GM15510 (cell line): ENCODE measurements around the gene KCND1.

Source experiments
- POLR2A ChIP-seq: IDR thresholded peaks from 3 replicates; pipeline ENCODE4 v1.6.1; 2011; ENCODE audit warnings: borderline replicate concordance; ENCODE audit not compliant: insufficient read length; ENCODE audit errors: extremely low read depth

KCND1 gene

DNA sequence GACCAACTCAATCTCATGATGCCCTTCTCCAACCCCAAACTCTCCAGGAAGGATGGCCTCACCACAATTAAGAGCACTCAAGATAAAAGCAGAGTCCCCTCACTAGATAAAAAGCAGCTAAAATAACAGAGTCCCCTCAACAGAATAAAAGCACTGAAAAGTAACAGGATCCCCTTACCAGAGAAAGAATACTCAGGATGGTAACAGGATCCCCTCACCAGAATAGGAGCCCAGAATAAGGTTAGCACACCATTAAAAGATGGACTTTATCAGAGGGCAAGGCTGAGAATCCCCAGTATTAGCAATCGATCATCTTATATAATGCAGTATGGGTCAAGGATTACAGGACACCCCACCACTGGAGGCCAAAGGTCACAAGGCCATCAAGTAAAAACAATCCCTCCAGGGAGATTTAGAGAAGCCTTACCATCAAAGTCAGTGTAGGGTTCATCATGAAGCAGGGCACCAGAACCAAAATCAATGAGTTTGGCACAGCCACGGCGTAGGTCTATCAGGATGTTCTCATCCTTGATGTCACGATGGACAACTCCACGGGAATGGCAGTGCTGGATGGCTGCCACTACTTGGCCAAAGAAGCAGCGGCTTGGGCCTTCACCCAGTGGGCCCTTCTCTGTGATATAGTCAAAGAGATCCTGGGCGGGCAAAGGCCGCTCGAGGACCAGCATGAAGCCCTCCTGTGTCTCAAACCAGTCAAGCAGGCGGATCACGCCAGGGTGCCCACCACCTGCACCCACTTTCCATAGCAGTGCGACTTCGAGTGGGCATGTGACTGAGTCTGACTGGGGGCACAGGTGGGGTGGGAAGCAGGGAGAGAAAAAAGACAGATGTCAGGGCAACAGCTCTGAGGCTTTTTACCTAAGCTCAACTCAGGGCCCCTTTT is 56.8 kb downstream of the KCND1 start:
- peak; percentile 27 for TF ChIP-seq POLR2A

- no peak for TF ChIP-seq POLR2A
Observed at GRCh38 chrX:48913605-48914366, 57.9 kb downstream of the KCND1 start.

GRCh38 chrX:48911412-48912182 is 60.0 kb downstream of the KCND1 start, which contains the start of gene SLC35A2:
Gene SLC35A2 (minus strand): TSS chrX:48911646. CDS start chrX:48911636, 10 bp downstream.
- peak; percentile 72 for TF ChIP-seq POLR2A
